ENCODE measurements around the gene ZNF362. TPM values are rescaled to one million over a fixed set of nuclear protein-coding genes. Genes with fewer than 3 reads are reported as not detected.

Gene ZNF362
- total and polyA plus RNA-seq, 10 of the 15 experiments (the other 5 are each of a cell fraction or from before 2014, with no cell fraction given), result 0.74 to 22.8 (median 7.4) TPM

- TF ChIP-seq ETV6 (conservative IDR thresholded peaks at IDR 0.05 in 1 of 2, IDR thresholded peaks at IDR 0.05 in 1 of 2; ENCODE audit: borderline replicate concordance in 1 of 2, low read depth in 1 of 2), result no peak
- TF ChIP-seq SIN3A (IDR thresholded peaks at IDR 0.05; ENCODE audit: low read depth, low read length), result no peak
- no peak for TF ChIP-seq SREBF1 (IDR thresholded peaks at IDR 0.05; ENCODE audit: low read length)
- TF ChIP-seq ZBTB4 (CRISPR knock-in tag; IDR thresholded peaks at IDR 0.05), result no peak
Measured at GRCh38 chr1:33282791-33283190, 26.5 kb downstream of the ZNF362 start (continued).

GRCh38 chr1:33284049-33284448 lies 27.8 kb downstream of the ZNF362 start:
- in situ Hi-C loops (cut with MboI) (no loop called here), intact Hi-C loops (cut with micrococcal nuclease; ENCODE audit: unreplicated experiment) (no loop called here)
- Histone ChIP-seq H3K4me2 (ENCODE audit: control insufficient read depth, insufficient read depth) (no peak overlapping the region), H3K4me3 (no peak overlapping the region), H3K27me3 (replicated peaks in 1 of 2; ENCODE audit: control insufficient read depth in 2 of 2, insufficient read depth in 2 of 2, low read length in 1 of 2) (no peaks in the 10 kb centered on the region), H4K20me1 (ENCODE audit: control insufficient read depth, insufficient read depth) (no peaks in the 10 kb centered on the region), H3K27ac (ENCODE audit: control insufficient read depth, insufficient read depth) (no peak overlapping the region), H2AFZ (ENCODE audit: control insufficient read depth, low read depth, low read length) (no peak overlapping the region), H3K4me1 (ENCODE audit: control insufficient read depth, insufficient read depth, low read length) (no peaks in the 10 kb centered on the region), H3K79me2 (ENCODE audit: control insufficient read depth, insufficient read depth, low read length) (no peaks in the 10 kb centered on the region), H3K36me3 (ENCODE audit: control insufficient read depth in 2 of 2, insufficient read depth in 2 of 2, low read length in 1 of 2) (peaks cover 0 to 5% of the 10 kb centered on the region in 2 experiments; a peak in 3 of 4 replicates), H3K9ac (ENCODE audit: control insufficient read depth, insufficient read depth, low read length) (no peak overlapping the region), H3K9me3 (replicated peaks; ENCODE audit: control insufficient read depth, insufficient read depth, low read length) (no peaks in the 10 kb centered on the region)
- no peak for ATAC-seq
- FAIRE-seq, result no peak
- POLR2A ChIA-PET, result no interaction called here
- CTCF ChIA-PET, result interaction anchor here (0.6 to 2.1 kb wide), 2 partner anchors 9 to 12 kb away, joined by 3 to 7 read pairs; no protein-coding TSS in a partner anchor
- no peak for DNase-seq (ENCODE audit: low read depth, low spot score)
- RAD21 ChIA-PET (ENCODE audit: unreplicated experiment), result interaction anchor here (1.0 kb wide), 1 partner anchor 171 kb away, joined by 3 read pairs; no protein-coding TSS in a partner anchor
- WGBS (ENCODE audit: insufficient coverage, insufficient replicate concordance, low lambda C conversion rate, missing lambda C conversion rate), result 79% methylated on average over 6 of the region's 6 CpGs
- SMC1A ChIA-PET (ENCODE audit: uncharacterized antibody, unreplicated experiment), result interaction anchor here (0.6 kb wide), 1 partner anchor 60 kb away, joined by 4 read pairs; no protein-coding TSS in a partner anchor
- no TSS peak for BruUV-seq (replicated peaks)
- TF ChIP-seq STAT1 (conservative IDR thresholded peaks at IDR 0.05) (no peak), BMI1 (IDR thresholded peaks at IDR 0.05; ENCODE audit: borderline replicate concordance) (no peak), PRDM15 (CRISPR knock-in tag; IDR thresholded peaks at IDR 0.05) (no peak), RUNX3 (IDR thresholded peaks at IDR 0.05; ENCODE audit: low read length) (no peak), EGR1 (IDR thresholded peaks at IDR 0.05; ENCODE audit: borderline replicate concordance in 1 of 2, low read depth in 2 of 2, low read length in 2 of 2) (no peak), CREM (IDR thresholded peaks at IDR 0.05; ENCODE audit: low read depth) (no peak), ZBTB40 (IDR thresholded peaks at IDR 0.05; ENCODE audit: borderline replicate concordance) (no peak), TBL1XR1 (IDR thresholded peaks at IDR 0.05; ENCODE audit: low read depth, low read length) (no peak)

All from GM12878 (cell line).